Measurements from ENCODE around the gene ALPG. TPM values are rescaled to one million over a fixed set of nuclear protein-coding genes. Genes with fewer than 3 reads are reported as not detected.
A peak's percentile ranks its signal among the peaks of the same experiment; 100 is the strongest.
"Not testable (repeated sequence)": the region's sequence is repeated elsewhere in the genome, so short reads cannot be mapped to it uniquely, and the experiment has no call there.

The ALPG gene
- total RNA-seq, 2 experiments from 2014 or later: not detected

DNA sequence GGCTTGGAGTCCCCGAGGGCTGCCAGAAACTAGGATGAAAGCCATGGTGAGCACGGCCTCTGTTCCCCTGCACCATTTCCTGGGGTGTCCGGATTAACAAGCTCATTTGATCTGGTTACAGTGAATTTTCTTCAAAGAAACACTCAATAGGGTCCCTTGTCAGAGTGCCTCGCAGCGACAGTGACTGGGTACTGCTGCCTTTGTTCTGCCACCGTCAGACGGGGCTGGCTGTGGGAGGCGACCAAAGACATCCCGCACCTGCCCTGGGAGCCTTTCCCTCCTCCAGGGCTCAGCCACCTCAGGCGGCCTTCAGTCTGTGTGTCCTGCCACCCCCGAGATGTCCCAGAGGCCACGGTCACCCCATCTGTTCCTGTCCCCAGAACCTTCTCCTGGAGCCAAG is 36.6 kb upstream of the ALPG start:
- H3K4me3 Mint-ChIP-seq, H3K36me3 Mint-ChIP-seq, H3K27me3 Mint-ChIP-seq, H3K4me1 Mint-ChIP-seq, H3K27ac Mint-ChIP-seq, DNase-seq, H3K9me3 Mint-ChIP-seq: not testable (repeated sequence)

DNA sequence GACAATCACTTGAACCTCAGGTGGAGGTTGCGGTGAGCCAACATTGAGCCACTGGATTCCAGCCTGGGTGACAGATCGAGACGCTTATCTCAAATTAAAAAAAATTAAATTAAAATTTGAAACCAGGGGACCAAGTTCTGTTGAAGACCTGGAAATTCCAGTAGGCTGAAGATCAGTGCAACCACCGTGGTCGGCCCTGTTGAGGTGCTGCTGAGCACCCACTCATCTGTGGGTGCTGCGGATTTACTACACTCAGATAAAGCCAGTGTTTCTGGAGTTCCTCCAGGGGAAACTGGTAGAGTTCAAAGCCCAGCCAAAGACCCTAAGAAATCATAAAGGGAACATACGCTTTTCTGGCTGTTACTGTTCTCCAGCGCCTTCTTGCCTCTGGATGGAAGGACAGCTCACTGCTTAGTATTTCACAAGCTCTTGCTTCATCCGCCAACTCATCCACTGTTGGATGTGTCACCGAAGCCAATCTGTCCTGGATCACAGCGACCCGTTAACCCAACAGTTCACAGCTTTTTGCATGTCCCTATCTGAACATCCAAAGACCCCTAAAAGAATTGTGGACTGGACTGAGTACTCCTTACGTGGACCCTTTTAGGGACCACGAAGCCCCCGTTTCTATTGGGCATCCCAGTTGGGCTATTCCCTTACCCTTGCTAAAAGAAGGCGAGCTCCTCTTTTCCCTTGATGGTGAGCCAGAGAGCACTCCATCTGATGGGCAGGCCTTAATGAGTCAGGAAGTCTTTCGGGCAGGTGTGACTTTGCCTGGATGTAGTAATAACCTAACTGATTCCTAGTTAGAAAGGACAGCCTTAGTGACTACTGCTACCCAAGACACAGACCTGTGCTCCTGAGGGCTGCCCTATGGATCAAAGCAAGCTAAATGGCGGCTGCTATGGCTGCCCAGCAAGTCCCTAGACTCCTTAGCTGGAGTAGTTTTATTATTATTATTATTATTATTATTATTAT is 34.1 kb upstream of the ALPG start:
- DNase-seq: no peak
- no peak overlapping the region for H3K27ac Mint-ChIP-seq
- H3K27me3 Mint-ChIP-seq: no peaks in the 10 kb centered on the region
- H3K9me3 Mint-ChIP-seq: no peaks in the 10 kb centered on the region
- H3K4me1 Mint-ChIP-seq: no peaks in the 10 kb centered on the region
- H3K4me3 Mint-ChIP-seq: no peak overlapping the region
- H3K36me3 Mint-ChIP-seq: no peaks in the 10 kb centered on the region

DNA sequence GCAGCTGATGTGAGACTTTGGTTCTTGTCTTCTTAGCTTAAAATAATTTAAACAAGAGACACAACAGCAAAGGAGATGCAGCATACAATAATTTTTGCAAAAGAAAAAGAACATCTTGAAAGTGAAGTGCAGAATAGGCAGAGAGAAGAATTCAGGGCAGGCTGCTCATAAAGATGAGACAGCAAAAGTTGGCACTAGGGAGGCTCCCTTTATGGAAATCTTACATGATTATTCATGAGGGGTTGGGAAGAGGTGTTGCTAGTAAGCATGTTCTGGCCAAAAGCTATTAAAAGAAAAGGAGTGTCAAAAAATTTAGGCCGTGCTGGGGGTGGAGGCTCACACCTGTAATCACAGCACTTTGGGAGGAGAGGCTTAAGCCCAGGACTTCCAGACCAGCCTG is 32.3 kb upstream of the ALPG start:
- DNase-seq: no peak
- no peaks in the 10 kb centered on the region for H3K4me1 Mint-ChIP-seq
- H3K27me3 Mint-ChIP-seq: no peaks in the 10 kb centered on the region

DNA sequence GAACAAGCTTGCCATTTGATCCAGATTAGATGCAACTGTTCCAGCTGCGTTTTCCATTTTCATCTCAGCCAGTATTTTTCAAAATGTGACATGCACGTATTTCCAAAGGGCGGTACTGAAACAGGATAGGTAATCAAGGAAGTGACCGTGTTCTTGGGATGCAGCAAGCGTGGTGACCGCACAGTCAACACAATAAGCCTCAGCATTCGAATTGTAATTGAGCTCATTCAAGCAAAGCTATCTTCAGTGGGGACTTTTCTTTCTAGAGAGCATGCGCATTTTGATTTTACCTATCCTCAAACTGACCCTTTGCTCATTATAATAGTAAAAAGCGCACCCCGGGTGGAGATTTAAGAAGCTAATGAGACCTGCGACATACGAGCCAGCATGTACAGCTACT is 31.5 kb upstream of the ALPG start:
- Mint-ChIP-seq H3K9me3 (no peaks in the 10 kb centered on the region), H3K27me3 (no peaks in the 10 kb centered on the region), H3K27ac (no peak overlapping the region), H3K4me1 (no peaks in the 10 kb centered on the region), H3K36me3 (no peaks in the 10 kb centered on the region), H3K4me3 (no peak overlapping the region)
- no peak for DNase-seq

More for the DNA sequence above, 32.3 kb upstream of the ALPG start:
- Mint-ChIP-seq H3K27ac (no peak overlapping the region), H3K9me3 (no peaks in the 10 kb centered on the region), H3K36me3 (no peaks in the 10 kb centered on the region), H3K4me3 (no peak overlapping the region)

DNA sequence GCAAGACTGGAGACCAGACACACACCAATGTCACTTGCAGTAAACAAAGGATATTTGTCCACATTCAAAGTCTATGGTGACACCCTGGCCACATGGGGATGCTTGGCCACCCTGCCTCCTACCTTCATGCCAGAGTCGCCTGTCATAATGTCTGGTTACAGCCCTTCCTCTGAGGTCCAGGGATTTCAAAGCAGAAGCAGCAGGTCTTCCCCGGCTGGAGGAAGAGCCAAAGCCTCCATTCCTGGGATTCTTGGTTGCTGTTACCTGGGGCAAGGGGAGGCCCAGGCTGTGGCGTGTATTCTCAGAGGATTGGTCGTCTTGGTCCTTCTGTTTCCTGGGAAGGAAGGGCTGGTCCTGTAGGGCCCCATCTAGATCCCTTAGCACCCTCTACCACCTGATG is 30.4 kb upstream of the ALPG start:
- no peak for DNase-seq
- Mint-ChIP-seq H3K36me3 (no peaks in the 10 kb centered on the region), H3K4me3 (no peak overlapping the region), H3K9me3 (no peaks in the 10 kb centered on the region), H3K27ac (no peak overlapping the region), H3K4me1 (no peaks in the 10 kb centered on the region), H3K27me3 (no peaks in the 10 kb centered on the region)

DNA sequence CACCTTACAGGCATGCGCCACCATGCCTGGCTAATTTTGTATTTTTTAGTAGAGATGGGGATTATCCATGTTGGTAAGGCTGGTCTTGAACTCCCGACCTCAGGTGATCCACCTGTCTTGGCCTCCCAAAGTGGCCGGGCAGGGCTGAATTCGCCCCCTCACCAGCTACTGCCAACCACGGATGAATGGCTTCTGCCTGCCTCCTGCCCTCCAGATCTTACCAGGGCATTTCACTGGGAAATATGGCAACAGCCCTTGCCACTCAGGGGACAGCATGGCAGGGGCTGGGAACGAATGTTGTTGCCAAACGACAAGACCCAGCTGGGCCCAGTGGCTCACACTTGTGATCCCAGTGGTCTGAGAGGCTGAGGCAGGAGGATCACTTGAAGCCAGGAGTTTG is 29.9 kb upstream of the ALPG start:
- H3K9me3 Mint-ChIP-seq: no peaks in the 10 kb centered on the region
- H3K36me3 Mint-ChIP-seq: no peaks in the 10 kb centered on the region
- no peak overlapping the region for H3K27ac Mint-ChIP-seq

DNA sequence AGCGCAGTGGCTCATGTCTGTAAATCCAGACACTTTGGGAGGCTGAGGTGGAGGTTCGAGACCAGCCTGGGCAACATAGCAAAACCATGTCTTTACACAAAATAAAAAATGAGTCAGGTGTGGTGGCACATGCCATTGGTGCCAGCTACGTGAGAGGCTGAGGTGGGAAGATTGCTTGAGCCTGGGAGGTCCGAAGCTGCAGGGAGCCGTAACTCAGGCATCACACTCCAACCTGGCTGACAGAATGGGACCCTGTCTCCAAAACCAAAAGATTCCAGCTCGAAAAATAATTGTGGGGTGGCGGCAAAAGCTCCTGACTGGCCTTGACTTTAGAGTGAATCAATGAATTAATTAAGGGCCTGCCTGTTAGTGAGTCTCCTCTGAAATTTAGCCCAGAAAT is 29.3 kb upstream of the ALPG start:
- Mint-ChIP-seq H3K27me3 (peaks cover 6% of the 10 kb centered on the region), H3K4me1 (no peaks in the 10 kb centered on the region), H3K27ac (no peak overlapping the region), H3K36me3 (no peaks in the 10 kb centered on the region), H3K4me3 (no peak overlapping the region), H3K9me3 (no peaks in the 10 kb centered on the region)
- no peak for DNase-seq

More for the DNA sequence above, 29.9 kb upstream of the ALPG start:
- Mint-ChIP-seq H3K27me3 (peaks cover under 1% of the 10 kb centered on the region), H3K4me1 (no peaks in the 10 kb centered on the region), H3K4me3 (no peak overlapping the region)
- DNase-seq: no peak

DNA sequence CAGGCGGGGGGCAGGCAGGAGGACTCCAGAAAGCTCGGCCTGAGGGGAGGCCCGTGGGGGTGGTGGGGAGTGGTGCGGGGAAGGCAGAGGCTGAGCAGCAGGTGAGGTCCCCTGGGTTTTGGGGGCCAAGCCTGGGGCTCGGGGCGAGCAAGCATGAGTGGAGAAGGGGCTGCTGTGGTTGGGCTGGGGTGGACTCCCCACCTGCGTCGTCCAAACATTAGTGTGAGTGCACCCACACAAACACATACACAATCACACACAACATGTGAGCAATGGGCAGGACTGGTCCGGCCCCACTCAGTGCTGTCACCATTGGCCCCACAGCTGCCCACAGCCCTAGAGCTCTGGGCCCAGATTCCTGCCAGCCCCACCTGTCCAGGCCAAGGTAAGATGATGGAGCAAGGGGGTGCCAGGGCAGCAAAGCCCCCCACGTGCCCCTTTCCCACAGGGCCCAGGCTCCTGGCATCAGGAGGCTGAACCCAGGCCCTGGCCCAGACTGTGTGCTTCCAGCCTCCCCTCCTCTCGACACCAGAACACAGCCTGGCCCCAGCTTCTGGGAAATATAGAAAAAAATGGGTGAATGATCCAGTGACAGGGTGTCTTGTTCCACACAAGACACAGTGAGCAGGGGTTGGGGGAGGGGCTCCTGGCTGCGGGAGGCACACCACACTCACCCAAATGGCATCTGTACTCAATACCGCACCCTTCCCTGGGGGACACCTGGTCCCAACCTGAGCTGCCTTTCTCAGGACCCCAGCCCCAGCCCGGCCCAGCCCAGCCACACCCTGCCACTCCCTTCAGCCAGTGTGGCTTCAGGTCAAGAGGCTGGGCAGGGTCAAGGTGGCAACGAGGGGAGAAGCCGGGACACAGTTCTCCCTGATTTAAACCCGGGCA is 28.6 kb upstream of the ALPG start:
- no peak overlapping the region for H3K27ac Mint-ChIP-seq
- no peaks in the 10 kb centered on the region for H3K9me3 Mint-ChIP-seq
- H3K4me1 Mint-ChIP-seq: no peaks in the 10 kb centered on the region
- H3K27me3 Mint-ChIP-seq: peaks cover 14% of the 10 kb centered on the region
- no peak overlapping the region for H3K4me3 Mint-ChIP-seq
- no peaks in the 10 kb centered on the region for H3K36me3 Mint-ChIP-seq
- DNase-seq: no peak

DNA sequence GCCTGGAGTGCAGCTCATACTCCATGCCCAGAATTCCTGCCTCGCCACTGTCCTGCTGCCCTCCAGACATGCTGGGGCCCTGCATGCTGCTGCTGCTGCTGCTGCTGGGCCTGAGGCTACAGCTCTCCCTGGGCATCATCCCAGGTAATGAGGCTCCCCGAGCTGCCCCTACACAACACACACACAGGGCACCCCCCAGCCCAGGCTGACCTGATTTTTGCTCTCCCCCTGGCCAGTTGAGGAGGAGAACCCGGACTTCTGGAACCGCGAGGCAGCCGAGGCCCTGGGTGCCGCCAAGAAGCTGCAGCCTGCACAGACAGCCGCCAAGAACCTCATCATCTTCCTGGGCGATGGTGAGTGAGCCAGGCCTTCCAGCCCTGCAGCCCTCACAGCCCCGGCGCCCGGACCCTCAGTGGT is 27.9 kb upstream of the ALPG start, which contains the start of gene ALPP:
TSS of gene ALPP (plus strand) at position 17 of the 417 bp plus-strand sequence. CDS start at position 69, 52 bp downstream.
- not testable (repeated sequence) for H3K4me1 Mint-ChIP-seq, H3K9me3 Mint-ChIP-seq, H3K4me3 Mint-ChIP-seq, H3K36me3 Mint-ChIP-seq, DNase-seq, H3K27ac Mint-ChIP-seq
- H3K27me3 Mint-ChIP-seq: peaks cover 14% of the 10 kb centered on the region

DNA sequence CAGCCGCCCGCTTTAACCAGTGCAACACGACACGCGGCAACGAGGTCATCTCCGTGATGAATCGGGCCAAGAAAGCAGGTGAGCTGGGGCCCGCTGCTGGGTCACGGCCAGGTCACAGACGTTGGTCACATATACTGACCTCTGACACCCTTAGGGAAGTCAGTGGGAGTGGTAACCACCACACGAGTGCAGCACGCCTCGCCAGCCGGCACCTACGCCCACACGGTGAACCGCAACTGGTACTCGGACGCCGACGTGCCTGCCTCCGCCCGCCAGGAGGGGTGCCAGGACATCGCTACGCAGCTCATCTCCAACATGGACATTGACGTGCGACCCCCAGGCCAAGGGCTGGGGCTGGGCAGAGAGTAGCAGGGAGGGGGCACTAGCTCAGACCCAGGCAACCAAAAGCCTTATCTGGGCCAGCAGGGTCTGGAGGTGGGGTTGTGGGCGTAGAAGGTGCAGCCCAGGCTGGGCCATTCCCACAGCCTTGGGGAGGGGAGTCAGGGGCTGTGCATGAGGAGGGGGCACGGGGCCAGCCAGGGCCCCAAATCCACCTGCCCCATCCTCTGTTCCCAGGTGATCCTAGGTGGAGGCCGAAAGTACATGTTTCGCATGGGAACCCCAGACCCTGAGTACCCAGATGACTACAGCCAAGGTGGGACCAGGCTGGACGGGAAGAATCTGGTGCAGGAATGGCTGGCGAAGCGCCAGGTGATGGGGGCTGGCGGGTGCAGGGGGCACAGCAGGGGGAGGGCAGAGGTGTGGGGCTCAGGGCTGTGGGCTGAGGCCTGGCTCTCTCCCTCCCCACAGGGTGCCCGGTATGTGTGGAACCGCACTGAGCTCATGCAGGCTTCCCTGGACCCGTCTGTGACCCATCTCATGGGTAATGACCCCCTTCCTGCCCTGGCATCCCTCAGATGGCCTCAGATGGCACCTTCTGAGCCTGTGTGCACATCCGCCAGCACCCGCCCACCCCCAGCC is 26.7 kb upstream of the ALPG start:
- not testable (repeated sequence) for H3K4me1 Mint-ChIP-seq, H3K27ac Mint-ChIP-seq, H3K4me3 Mint-ChIP-seq, DNase-seq, H3K36me3 Mint-ChIP-seq, H3K9me3 Mint-ChIP-seq
- peaks cover 24% of the 10 kb centered on the region for H3K27me3 Mint-ChIP-seq

DNA sequence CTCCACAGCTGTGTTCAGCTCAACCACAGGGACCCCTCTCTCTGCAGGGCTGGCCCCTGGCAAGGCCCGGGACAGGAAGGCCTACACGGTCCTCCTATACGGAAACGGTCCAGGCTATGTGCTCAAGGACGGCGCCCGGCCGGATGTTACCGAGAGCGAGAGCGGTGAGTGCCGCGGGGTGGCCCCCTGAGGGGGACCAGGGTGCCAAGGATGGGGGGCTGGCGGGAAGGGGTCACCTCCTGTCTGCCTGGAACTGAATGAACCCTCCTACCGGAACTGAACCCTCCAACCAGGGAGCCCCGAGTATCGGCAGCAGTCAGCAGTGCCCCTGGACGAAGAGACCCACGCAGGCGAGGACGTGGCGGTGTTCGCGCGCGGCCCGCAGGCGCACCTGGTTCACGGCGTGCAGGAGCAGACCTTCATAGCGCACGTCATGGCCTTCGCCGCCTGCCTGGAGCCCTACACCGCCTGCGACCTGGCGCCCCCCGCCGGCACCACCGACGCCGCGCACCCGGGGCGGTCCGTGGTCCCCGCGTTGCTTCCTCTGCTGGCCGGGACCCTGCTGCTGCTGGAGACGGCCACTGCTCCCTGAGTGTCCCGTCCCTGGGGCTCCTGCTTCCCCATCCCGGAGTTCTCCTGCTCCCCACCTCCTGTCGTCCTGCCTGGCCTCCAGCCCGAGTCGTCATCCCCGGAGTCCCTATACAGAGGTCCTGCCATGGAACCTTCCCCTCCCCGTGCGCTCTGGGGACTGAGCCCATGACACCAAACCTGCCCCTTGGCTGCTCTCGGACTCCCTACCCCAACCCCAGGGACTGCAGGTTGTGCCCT is 25.2 kb upstream of the ALPG start:
- H3K4me1 Mint-ChIP-seq, H3K9me3 Mint-ChIP-seq, H3K36me3 Mint-ChIP-seq, H3K27ac Mint-ChIP-seq: not testable (repeated sequence)
- peak; percentile 63 for DNase-seq
- H3K4me3 Mint-ChIP-seq: peak overlapping the region; percentile 42
- peaks cover 39% of the 10 kb centered on the region for H3K27me3 Mint-ChIP-seq

DNA sequence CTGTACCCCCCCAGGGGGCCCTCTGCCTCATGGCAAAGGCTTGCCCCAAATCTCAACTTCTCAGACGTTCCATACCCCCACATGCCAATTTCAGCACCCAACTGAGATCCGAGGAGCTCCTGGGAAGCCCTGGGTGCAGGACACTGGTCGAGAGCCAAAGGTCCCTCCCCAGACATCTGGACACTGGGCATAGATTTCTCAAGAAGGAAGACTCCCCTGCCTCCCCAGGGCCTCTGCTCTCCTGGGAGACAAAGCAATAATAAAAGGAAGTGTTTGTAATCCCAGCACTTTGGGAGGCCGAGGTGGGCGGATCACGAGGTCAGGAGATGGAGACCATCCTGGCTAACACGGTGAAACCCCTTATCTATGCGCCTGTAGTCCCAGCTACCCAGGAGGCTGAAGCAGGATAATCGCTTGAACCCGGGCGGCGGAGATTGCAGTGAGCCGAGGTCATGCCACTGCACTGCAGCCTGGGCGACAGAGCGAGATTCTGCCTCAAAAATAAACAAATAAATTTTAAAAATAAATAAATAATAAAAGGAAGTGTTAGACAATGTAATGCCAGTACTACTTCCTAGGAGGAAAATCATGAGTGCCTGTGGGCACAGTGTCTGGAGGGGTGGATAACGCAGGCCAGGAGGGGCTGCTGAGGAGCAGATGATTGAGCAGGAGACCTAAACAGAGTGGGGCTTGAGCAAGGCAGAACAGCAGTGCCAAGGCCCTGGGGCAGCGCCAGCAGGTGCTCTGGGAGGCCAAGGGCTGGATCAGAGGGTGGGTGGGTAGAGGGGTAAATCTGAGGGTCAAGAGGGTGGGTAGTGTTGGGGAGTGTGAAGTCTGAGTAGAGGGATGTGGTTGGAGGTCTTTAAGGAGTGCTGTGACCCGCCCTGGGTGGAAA is 24.1 kb upstream of the ALPG start:
- peaks cover 44% of the 10 kb centered on the region for H3K27me3 Mint-ChIP-seq
- H3K9me3 Mint-ChIP-seq: no peaks in the 10 kb centered on the region
- no peaks in the 10 kb centered on the region for H3K4me1 Mint-ChIP-seq
- DNase-seq: no peak
- H3K36me3 Mint-ChIP-seq: no peaks in the 10 kb centered on the region
- no peak overlapping the region for H3K4me3 Mint-ChIP-seq
- H3K27ac Mint-ChIP-seq: no peak overlapping the region

DNA sequence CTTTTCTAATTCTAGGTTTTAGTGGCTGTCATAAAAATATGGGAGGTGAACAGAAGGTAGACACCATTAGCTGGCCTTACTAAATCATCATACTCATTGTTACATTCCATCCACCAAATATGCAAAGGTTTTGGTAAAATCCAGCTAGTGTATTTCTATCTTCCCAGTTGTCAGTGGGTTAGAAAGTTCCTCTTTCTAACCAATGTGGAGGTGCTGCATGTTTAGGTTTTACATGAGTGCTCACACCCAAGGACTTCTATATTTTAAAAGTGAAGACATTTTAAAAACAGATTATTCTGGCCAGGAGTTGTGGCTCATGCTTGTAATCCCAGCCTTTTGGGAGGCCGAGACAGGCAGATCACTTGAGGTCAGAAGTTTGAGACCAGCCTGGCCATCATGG is 22.2 kb upstream of the ALPG start:
- Mint-ChIP-seq H3K27ac (no peak overlapping the region), H3K4me1 (no peaks in the 10 kb centered on the region), H3K27me3 (peaks cover 49% of the 10 kb centered on the region), H3K4me3 (no peak overlapping the region), H3K9me3 (no peaks in the 10 kb centered on the region), H3K36me3 (no peaks in the 10 kb centered on the region)
- no peak for DNase-seq
